ENCODE data around the gene PRPF40A. TPM values are rescaled to one million over a fixed set of nuclear protein-coding genes. Genes with fewer than 3 reads are reported as not detected.

The PRPF40A gene
- polyA plus RNA-seq, 1 donor (not counting 4 experiments of a cell fraction or from before 2014, with no cell fraction given), result 104 TPM

- no peak for TF ChIP-seq EZH2 (IDR thresholded peaks at IDR 0.05; ENCODE audit: low read length)
- TF ChIP-seq CTCF (optimal IDR thresholded peaks at IDR 0.05 in 1 of 3, IDR thresholded peaks at IDR 0.05 in 1 of 3, conservative IDR thresholded peaks at IDR 0.05 in 1 of 3; ENCODE audit: extremely low read depth in 1 of 3, insufficient read depth in 2 of 3, low read length in 3 of 3), result no peak
- Histone ChIP-seq H3K9ac (ENCODE audit: control insufficient read depth, extremely low read depth, insufficient read depth, low read length) (no peak overlapping the region), H2AFZ (ENCODE audit: control insufficient read depth, low read length) (no peak overlapping the region), H3K79me2 (ENCODE audit: control insufficient read depth, insufficient read depth, low read length) (no peaks in the 10 kb centered on the region), H3K27ac (ENCODE audit: control insufficient read depth, insufficient read depth, low read length) (no peak overlapping the region), H4K20me1 (ENCODE audit: control insufficient read depth, extremely low read depth, insufficient read depth, low read length) (no peaks in the 10 kb centered on the region), H3K4me2 (ENCODE audit: control insufficient read depth, extremely low read depth, insufficient read depth, low read depth, low read length) (no peak overlapping the region), H3K27me3 (ENCODE audit: control insufficient read depth, extremely low read depth, insufficient read depth, low read length) (no peaks in the 10 kb centered on the region), H3K9me3 (ENCODE audit: control insufficient read depth, low read depth, low read length) (no peaks in the 10 kb centered on the region), H3K4me1 (ENCODE audit: control insufficient read depth, extremely low read depth, insufficient read depth, low read length) (no peaks in the 10 kb centered on the region), H3K4me3 (ENCODE audit: control insufficient read depth in 2 of 3, extremely low read depth in 1 of 3, insufficient read depth in 2 of 3, low read depth in 1 of 3, low read length in 3 of 3) (no peak overlapping the region), H3K9me1 (ENCODE audit: control insufficient read depth, extremely low read depth, insufficient read depth, low read length) (no peaks in the 10 kb centered on the region), H3K36me3 (ENCODE audit: control insufficient read depth in 2 of 2, extremely low read depth in 1 of 2, insufficient read depth in 2 of 2, low read length in 2 of 2) (peaks cover 21 to 34% of the 10 kb centered on the region in 2 experiments)
- no peak for FAIRE-seq
- dilution Hi-C loops (cut with MboI; ENCODE audit: extremely low pct_ligation_motif_present, low sequenced_read_pairs), result no loop called here
- DNase-seq (ENCODE audit: low read depth, low spot score), result no peak
These were observed 52.5 kb downstream of the PRPF40A start for GRCh38 chr2:152664725-152665124.

GRCh38 chr2:152661076-152661475 is 56.2 kb downstream of the PRPF40A start:
- Histone ChIP-seq H2AFZ (ENCODE audit: control insufficient read depth, low read length) (no peak overlapping the region), H3K9ac (ENCODE audit: control insufficient read depth, extremely low read depth, insufficient read depth, low read length) (no peak overlapping the region), H3K4me3 (ENCODE audit: control insufficient read depth in 2 of 3, extremely low read depth in 1 of 3, insufficient read depth in 2 of 3, low read depth in 1 of 3, low read length in 3 of 3) (no peak overlapping the region), H4K20me1 (ENCODE audit: control insufficient read depth, extremely low read depth, insufficient read depth, low read length) (no peaks in the 10 kb centered on the region), H3K79me2 (ENCODE audit: control insufficient read depth, insufficient read depth, low read length) (no peaks in the 10 kb centered on the region), H3K9me1 (ENCODE audit: control insufficient read depth, extremely low read depth, insufficient read depth, low read length) (no peaks in the 10 kb centered on the region), H3K36me3 (ENCODE audit: control insufficient read depth in 2 of 2, extremely low read depth in 1 of 2, insufficient read depth in 2 of 2, low read length in 2 of 2) (peaks cover 22 to 27% of the 10 kb centered on the region in 2 experiments), H3K4me1 (ENCODE audit: control insufficient read depth, extremely low read depth, insufficient read depth, low read length) (no peaks in the 10 kb centered on the region), H3K9me3 (ENCODE audit: control insufficient read depth, low read depth, low read length) (no peaks in the 10 kb centered on the region), H3K27me3 (ENCODE audit: control insufficient read depth, extremely low read depth, insufficient read depth, low read length) (no peaks in the 10 kb centered on the region), H3K27ac (ENCODE audit: control insufficient read depth, insufficient read depth, low read length) (no peak overlapping the region), H3K4me2 (ENCODE audit: control insufficient read depth, extremely low read depth, insufficient read depth, low read depth, low read length) (no peak overlapping the region)
- DNase-seq (ENCODE audit: low read depth, low spot score), result no peak
- no peak for FAIRE-seq
- dilution Hi-C loops (cut with MboI; ENCODE audit: extremely low pct_ligation_motif_present, low sequenced_read_pairs), result no loop called here
- no peak for TF ChIP-seq EZH2 (IDR thresholded peaks at IDR 0.05; ENCODE audit: low read length)
- TF ChIP-seq CTCF (optimal IDR thresholded peaks at IDR 0.05 in 1 of 3, IDR thresholded peaks at IDR 0.05 in 1 of 3, conservative IDR thresholded peaks at IDR 0.05 in 1 of 3; ENCODE audit: extremely low read depth in 1 of 3, insufficient read depth in 2 of 3, low read length in 3 of 3), result no peak

Data from keratinocyte (primary cell).